AG04449 (cell line): ENCODE measurements around the gene ETNK1.
A peak's percentile ranks its signal among the peaks of the same experiment; 100 is the strongest.

Source experiments
- CTCF ChIA-PET: fragments of 350-600 bp; formaldehyde crosslinking; extraction: SDS; loops from one replicate; lab custom pipeline; 2021; ENCODE audit warnings: antibody characterized with exemption; lab: Yijun Ruan, JAX
- POLR2A ChIA-PET: fragments of 400-600, 350-600 bp; formaldehyde crosslinking; extraction: SDS; loops from one replicate; lab custom pipeline; 2020; ENCODE audit warnings: antibody characterized with exemption, inconsistent platforms; lab: Yijun Ruan, JAX
- DNase-seq: peaks from one replicate; pipeline ENCODE4 v3.0.0-alpha.2; 2010; ENCODE audit warnings: low read depth, low spot score
- H3K4me3 ChIP-seq: 2 replicates; pipeline ENCODE4 v1.5.1; 2011; ENCODE audit warnings: low read depth, mild to moderate bottlenecking, control low read depth, low read length
- TF ChIP-seq, protein P1 (sequence below): IDR thresholded peaks from one replicate; pipeline ENCODE4 v1.5.1; 2011; ENCODE audit warnings: mild to moderate bottlenecking, moderate library complexity, low read length, control low read depth, inconsistent platforms; ENCODE audit not compliant: insufficient read depth; ENCODE audit errors: missing control alignments

ETNK1 gene, protein sequence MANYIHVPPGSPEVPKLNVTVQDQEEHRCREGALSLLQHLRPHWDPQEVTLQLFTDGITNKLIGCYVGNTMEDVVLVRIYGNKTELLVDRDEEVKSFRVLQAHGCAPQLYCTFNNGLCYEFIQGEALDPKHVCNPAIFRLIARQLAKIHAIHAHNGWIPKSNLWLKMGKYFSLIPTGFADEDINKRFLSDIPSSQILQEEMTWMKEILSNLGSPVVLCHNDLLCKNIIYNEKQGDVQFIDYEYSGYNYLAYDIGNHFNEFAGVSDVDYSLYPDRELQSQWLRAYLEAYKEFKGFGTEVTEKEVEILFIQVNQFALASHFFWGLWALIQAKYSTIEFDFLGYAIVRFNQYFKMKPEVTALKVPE

DNA sequence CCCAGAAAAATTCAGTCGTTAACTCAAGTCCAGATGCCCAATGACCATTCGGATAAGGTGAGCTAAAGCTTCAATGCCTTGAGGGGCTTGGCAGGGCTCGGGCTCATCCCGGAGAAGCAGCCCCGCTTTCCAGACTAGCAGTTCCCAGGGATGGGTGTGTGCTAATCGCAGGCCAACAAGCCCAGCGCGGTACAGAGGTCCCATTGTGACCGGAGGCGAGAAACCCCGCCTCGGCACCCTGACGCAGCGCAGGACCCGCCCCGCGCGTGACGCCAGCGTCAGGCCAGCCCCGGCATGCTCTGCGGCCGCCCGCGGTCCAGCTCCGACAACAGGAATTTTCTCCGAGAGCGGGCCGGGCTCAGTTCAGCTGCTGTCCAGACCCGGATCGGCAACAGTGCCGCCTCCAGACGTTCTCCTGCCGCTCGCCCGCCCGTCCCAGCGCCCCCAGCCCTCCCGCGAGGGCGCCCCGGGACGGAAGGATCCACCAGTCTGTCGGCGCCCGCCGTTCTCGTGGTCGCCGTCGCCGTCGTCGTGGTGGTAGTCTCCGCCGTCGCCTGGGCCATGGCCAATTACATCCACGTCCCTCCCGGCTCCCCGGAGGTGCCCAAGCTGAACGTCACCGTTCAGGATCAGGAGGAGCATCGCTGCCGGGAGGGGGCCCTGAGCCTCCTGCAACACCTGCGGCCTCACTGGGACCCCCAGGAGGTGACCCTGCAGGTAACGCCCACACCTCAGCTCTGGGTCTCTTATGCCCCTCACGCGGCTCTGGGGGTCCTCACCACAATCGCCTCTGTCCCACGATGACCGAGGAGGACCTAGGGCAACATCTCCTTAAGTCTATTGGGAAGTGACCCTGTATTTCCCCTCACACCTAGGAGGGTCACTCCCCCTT, at the start of gene ETNK1:
Gene ETNK1, plus strand, starts transcription at position 302 of the 892 bp plus-strand sequence. Its CDS starts 260 bp downstream, at position 562.
- POLR2A ChIA-PET = interaction anchor here (0.6 to 1.7 kb wide), 9 partner anchors 11 to 98 kb away, joined by 3 to 11 read pairs (median 3); partner anchors contain the start of gene C2CD5
- CTCF ChIA-PET = interaction anchor here (0.8 to 1.4 kb wide), 2 partner anchors 17 to 45 kb away, joined by 3 to 5 read pairs; no protein-coding TSS in a partner anchor
- TF ChIP-seq, protein P1, sequence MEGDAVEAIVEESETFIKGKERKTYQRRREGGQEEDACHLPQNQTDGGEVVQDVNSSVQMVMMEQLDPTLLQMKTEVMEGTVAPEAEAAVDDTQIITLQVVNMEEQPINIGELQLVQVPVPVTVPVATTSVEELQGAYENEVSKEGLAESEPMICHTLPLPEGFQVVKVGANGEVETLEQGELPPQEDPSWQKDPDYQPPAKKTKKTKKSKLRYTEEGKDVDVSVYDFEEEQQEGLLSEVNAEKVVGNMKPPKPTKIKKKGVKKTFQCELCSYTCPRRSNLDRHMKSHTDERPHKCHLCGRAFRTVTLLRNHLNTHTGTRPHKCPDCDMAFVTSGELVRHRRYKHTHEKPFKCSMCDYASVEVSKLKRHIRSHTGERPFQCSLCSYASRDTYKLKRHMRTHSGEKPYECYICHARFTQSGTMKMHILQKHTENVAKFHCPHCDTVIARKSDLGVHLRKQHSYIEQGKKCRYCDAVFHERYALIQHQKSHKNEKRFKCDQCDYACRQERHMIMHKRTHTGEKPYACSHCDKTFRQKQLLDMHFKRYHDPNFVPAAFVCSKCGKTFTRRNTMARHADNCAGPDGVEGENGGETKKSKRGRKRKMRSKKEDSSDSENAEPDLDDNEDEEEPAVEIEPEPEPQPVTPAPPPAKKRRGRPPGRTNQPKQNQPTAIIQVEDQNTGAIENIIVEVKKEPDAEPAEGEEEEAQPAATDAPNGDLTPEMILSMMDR = no peak

DNA sequence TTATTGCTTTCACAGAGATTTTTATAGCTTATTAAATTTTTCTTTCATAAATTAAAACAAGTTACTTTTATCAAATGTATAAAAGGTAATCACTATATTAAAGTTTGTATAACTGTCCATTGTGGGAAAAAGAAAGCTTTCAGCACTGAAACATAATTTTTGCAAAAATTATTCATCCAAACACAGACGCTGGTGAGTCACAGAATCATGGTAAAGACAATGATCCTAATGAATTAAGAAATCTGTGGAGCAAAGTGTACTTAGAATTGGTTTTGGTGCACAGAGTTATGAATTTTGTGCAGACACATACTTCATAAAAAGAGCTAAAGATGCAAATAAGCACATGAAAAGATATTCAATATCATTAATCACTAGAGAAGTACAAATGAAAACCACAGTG, 48.9 kb upstream of the ETNK1 start:
- no peak for DNase-seq
- ChIA-PET CTCF (no interaction called here), POLR2A (no interaction called here)
- TF ChIP-seq, protein P1 = no peak
- no peak overlapping the region for H3K4me3 ChIP-seq

More for the DNA sequence above, at the start of gene ETNK1:
- peak; percentile 41 for DNase-seq
- H3K4me3 ChIP-seq = peak within 1 kb of the TSS; percentile 97

DNA sequence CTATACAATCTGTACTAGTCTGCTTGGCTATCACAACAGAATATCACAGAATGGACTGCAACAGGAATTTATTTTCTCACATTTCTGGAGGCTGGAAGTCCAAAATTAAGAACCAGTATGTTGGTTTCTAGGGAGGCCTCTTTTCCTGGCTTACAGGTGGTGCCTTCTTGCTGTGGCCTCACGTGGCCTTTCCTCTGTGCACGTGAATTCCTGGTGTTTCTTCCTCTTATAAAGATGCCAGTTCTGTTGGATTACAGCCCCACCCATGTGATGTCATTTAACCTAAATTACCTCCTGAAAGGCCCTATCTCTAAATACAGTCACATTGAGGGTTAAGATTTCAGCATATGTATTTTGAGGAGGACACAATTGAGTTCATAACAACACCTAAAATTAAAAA, 48.5 kb upstream of the ETNK1 start:
- CTCF ChIA-PET = no interaction called here
- TF ChIP-seq, protein P1 = no peak
- POLR2A ChIA-PET = no interaction called here
- H3K4me3 ChIP-seq = no peak overlapping the region
- DNase-seq = no peak

DNA sequence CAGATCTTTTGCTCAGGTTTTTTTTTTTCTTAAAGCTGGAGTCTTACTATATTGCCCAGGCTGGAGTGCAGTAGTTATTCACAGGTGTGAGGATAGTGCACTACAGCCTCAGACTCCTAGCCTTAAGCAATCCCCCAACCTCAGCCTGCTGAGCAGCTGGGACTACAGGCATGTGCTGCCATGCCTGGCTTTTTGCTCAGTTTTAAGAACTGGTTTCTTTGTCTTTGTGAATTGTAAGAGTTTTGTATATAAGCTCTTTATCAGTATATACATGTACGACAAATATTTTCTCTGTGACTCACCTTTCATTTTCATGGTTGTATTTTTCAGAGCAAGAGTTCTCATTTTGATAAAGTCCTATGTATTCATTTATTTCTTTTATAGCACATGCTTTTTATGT, 47.3 kb upstream of the ETNK1 start:
- CTCF ChIA-PET = no interaction called here
- no peak overlapping the region for H3K4me3 ChIP-seq
- POLR2A ChIA-PET = no interaction called here
- TF ChIP-seq, protein P1 = no peak
- no peak for DNase-seq

DNA sequence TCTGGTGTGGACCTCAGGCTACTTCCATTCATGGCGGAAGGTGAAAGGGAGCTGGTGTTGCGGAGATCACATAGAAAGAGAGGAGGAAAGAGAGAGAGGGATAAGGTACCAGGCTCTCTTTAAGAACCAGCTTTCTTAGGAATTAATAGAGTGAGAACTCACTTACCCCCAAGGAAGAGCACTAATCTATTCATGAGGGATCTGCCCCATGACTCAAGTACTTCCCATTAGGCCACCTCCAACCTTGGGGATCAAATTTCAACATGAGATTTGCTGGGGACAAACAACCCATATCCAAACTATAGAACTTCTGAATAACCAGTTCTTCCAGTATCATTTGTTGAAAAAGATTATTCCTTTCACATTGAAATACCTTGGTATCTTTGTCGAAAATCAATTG, 46.6 kb upstream of the ETNK1 start:
- ChIA-PET CTCF (no interaction called here), POLR2A (no interaction called here)
- TF ChIP-seq, protein P1 = no peak
- DNase-seq = no peak
- no peak overlapping the region for H3K4me3 ChIP-seq

DNA sequence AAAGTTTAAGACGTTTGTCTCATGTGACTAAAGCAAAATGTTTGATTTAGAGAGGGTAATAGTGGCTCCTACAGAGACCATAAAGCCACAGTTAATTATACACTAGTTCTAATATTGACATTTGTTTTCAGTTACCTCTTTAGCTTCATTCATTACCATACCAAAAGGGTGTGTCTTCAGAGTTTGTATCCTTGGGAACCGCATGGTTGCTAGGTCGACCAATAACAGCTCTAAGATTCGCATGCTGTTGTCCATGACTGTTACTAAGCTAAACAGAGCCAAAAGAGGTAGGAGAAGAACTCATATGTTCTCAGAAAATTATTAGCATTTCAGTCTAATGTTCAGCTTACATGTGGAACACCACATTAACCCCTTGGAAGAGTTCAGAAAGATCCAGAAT, 36.2 kb upstream of the ETNK1 start:
- DNase-seq = no peak
- POLR2A ChIA-PET = no interaction called here
- H3K4me3 ChIP-seq = no peak overlapping the region
- CTCF ChIA-PET = no interaction called here
- TF ChIP-seq, protein P1 = no peak
